Measurements from ENCODE around the gene KCNE4.

KCNE4 gene

GRCh38 chr2:223012291-223012690, 39.7 kb upstream of the KCNE4 start:
- CTCF ChIA-PET, result no interaction called here

GRCh38 chr2:223019390-223019930, 32.5 kb upstream of the KCNE4 start:
- Histone ChIP-seq H3K4me3 (ENCODE audit: control insufficient read depth in 1 of 7, extremely low read depth in 1 of 7, insufficient read depth in 4 of 7, low read depth in 2 of 7, low read length in 6 of 7) (no peak overlapping the region), H3K27me3 (replicated peaks in 2 of 5; ENCODE audit: control insufficient read depth in 4 of 5, insufficient read depth in 5 of 5, low read length in 4 of 5) (no peaks in the 10 kb centered on the region), H3K36me3 (ENCODE audit: control insufficient read depth in 4 of 4, insufficient read depth in 4 of 4, low read length in 3 of 4) (no peaks in the 10 kb centered on the region), H3K9me3 (ENCODE audit: control extremely low read depth in 1 of 5, control insufficient read depth in 4 of 5, insufficient read depth in 2 of 5, low read depth in 1 of 5, low read length in 4 of 5) (peaks cover 0 to 2% (median 0%) of the 10 kb centered on the region in 5 experiments), H3K27ac (ENCODE audit: insufficient read depth in 1 of 2, low read depth in 1 of 2, low read length in 2 of 2, poor library complexity in 1 of 2, severe bottlenecking in 2 of 2) (no peak overlapping the region), H3K4me1 (ENCODE audit: control extremely low read depth in 1 of 4, control insufficient read depth in 4 of 4, insufficient read depth in 4 of 4, low read length in 3 of 4) (no peaks in the 10 kb centered on the region)
- CTCF ChIA-PET, result no interaction called here
- DNase-seq, result no peak
- POLR2A ChIA-PET, result no interaction called here
- 97% methylated on average over 2 of the region's 3 CpGs for WGBS (ENCODE audit: insufficient coverage)

More at GRCh38 chr2:223012291-223012690, 39.7 kb upstream of the KCNE4 start:
- no peaks in the 10 kb centered on the region for H3K4me1 ChIP-seq (ENCODE audit: control extremely low read depth in 1 of 4, control insufficient read depth in 4 of 4, insufficient read depth in 4 of 4, low read length in 3 of 4)
- no peaks in the 10 kb centered on the region for H3K9me3 ChIP-seq (ENCODE audit: control extremely low read depth in 1 of 5, control insufficient read depth in 4 of 5, insufficient read depth in 2 of 5, low read depth in 1 of 5, low read length in 4 of 5)
- 100% methylated on average over 3 of the region's 6 CpGs for WGBS (ENCODE audit: insufficient coverage)
- H3K27ac ChIP-seq (ENCODE audit: insufficient read depth in 1 of 2, low read depth in 1 of 2, low read length in 2 of 2, poor library complexity in 1 of 2, severe bottlenecking in 2 of 2), result no peak overlapping the region
- no peaks in the 10 kb centered on the region for H3K36me3 ChIP-seq (ENCODE audit: control insufficient read depth in 4 of 4, insufficient read depth in 4 of 4, low read length in 3 of 4)
- H3K4me3 ChIP-seq (ENCODE audit: control insufficient read depth in 1 of 7, extremely low read depth in 1 of 7, insufficient read depth in 4 of 7, low read depth in 2 of 7, low read length in 6 of 7), result no peak overlapping the region
- POLR2A ChIA-PET, result no interaction called here
- no peak for DNase-seq
- no peaks in the 10 kb centered on the region for H3K27me3 ChIP-seq (replicated peaks in 2 of 5; ENCODE audit: control insufficient read depth in 4 of 5, insufficient read depth in 5 of 5, low read length in 4 of 5)

GRCh38 chr2:223019987-223020717, 31.8 kb upstream of the KCNE4 start:
- Histone ChIP-seq H3K4me3 (ENCODE audit: control insufficient read depth in 1 of 7, extremely low read depth in 1 of 7, insufficient read depth in 4 of 7, low read depth in 2 of 7, low read length in 6 of 7) (no peak overlapping the region), H3K27me3 (replicated peaks in 2 of 5; ENCODE audit: control insufficient read depth in 4 of 5, insufficient read depth in 5 of 5, low read length in 4 of 5) (peaks cover 0 to 1% (median 0%) of the 10 kb centered on the region in 5 experiments), H3K4me1 (ENCODE audit: control extremely low read depth in 1 of 4, control insufficient read depth in 4 of 4, insufficient read depth in 4 of 4, low read length in 3 of 4) (no peaks in the 10 kb centered on the region), H3K9me3 (ENCODE audit: control extremely low read depth in 1 of 5, control insufficient read depth in 4 of 5, insufficient read depth in 2 of 5, low read depth in 1 of 5, low read length in 4 of 5) (peaks cover 0 to 2% (median 0%) of the 10 kb centered on the region in 5 experiments), H3K27ac (ENCODE audit: insufficient read depth in 1 of 2, low read depth in 1 of 2, low read length in 2 of 2, poor library complexity in 1 of 2, severe bottlenecking in 2 of 2) (no peak overlapping the region), H3K36me3 (ENCODE audit: control insufficient read depth in 4 of 4, insufficient read depth in 4 of 4, low read length in 3 of 4) (no peaks in the 10 kb centered on the region)
- 90% methylated on average over 6 of the region's 7 CpGs for WGBS (ENCODE audit: insufficient coverage)
- no peak for DNase-seq
- ChIA-PET CTCF (no interaction called here), POLR2A (no interaction called here)

- WGBS (ENCODE audit: insufficient coverage), result 87% methylated on average over 3 of the region's 7 CpGs
- Histone ChIP-seq H3K9me3 (ENCODE audit: control extremely low read depth in 1 of 5, control insufficient read depth in 4 of 5, insufficient read depth in 2 of 5, low read depth in 1 of 5, low read length in 4 of 5) (peaks cover 0 to 2% (median 0%) of the 10 kb centered on the region in 5 experiments), H3K4me3 (ENCODE audit: control insufficient read depth in 1 of 7, extremely low read depth in 1 of 7, insufficient read depth in 4 of 7, low read depth in 2 of 7, low read length in 6 of 7) (no peak overlapping the region), H3K4me1 (ENCODE audit: control extremely low read depth in 1 of 4, control insufficient read depth in 4 of 4, insufficient read depth in 4 of 4, low read length in 3 of 4) (no peaks in the 10 kb centered on the region), H3K27ac (ENCODE audit: insufficient read depth in 1 of 2, low read depth in 1 of 2, low read length in 2 of 2, poor library complexity in 1 of 2, severe bottlenecking in 2 of 2) (no peak overlapping the region), H3K27me3 (replicated peaks in 2 of 5; ENCODE audit: control insufficient read depth in 4 of 5, insufficient read depth in 5 of 5, low read length in 4 of 5) (peaks cover 0 to 1% (median 0%) of the 10 kb centered on the region in 5 experiments), H3K36me3 (ENCODE audit: control insufficient read depth in 4 of 4, insufficient read depth in 4 of 4, low read length in 3 of 4) (no peaks in the 10 kb centered on the region)
- POLR2A ChIA-PET, result no interaction called here
- no peak for DNase-seq
- CTCF ChIA-PET, result no interaction called here
Observed at GRCh38 chr2:223020971-223021675, 30.9 kb upstream of the KCNE4 start.

GRCh38 chr2:223026357-223027110, 25.5 kb upstream of the KCNE4 start:
- ChIA-PET CTCF (no interaction called here), POLR2A (no interaction called here)
- no peak overlapping the region for H3K4me3 ChIP-seq (ENCODE audit: control insufficient read depth in 1 of 7, extremely low read depth in 1 of 7, insufficient read depth in 4 of 7, low read depth in 2 of 7, low read length in 6 of 7)
- H3K4me1 ChIP-seq (ENCODE audit: control extremely low read depth in 1 of 4, control insufficient read depth in 4 of 4, insufficient read depth in 4 of 4, low read length in 3 of 4), result no peaks in the 10 kb centered on the region
- no peaks in the 10 kb centered on the region for H3K9me3 ChIP-seq (ENCODE audit: control extremely low read depth in 1 of 5, control insufficient read depth in 4 of 5, insufficient read depth in 2 of 5, low read depth in 1 of 5, low read length in 4 of 5)
- no peak overlapping the region for H3K27ac ChIP-seq (ENCODE audit: insufficient read depth in 1 of 2, low read depth in 1 of 2, low read length in 2 of 2, poor library complexity in 1 of 2, severe bottlenecking in 2 of 2)
- 70% methylated on average over 2 of the region's 5 CpGs for WGBS (ENCODE audit: insufficient coverage)
- no peaks in the 10 kb centered on the region for H3K36me3 ChIP-seq (ENCODE audit: control insufficient read depth in 4 of 4, insufficient read depth in 4 of 4, low read length in 3 of 4)
- peaks cover 0 to 1% (median 0%) of the 10 kb centered on the region in 5 experiments for H3K27me3 ChIP-seq (replicated peaks in 2 of 5; ENCODE audit: control insufficient read depth in 4 of 5, insufficient read depth in 5 of 5, low read length in 4 of 5)
- DNase-seq, result peak in 1 of 3 donors; percentile 18

- POLR2A ChIA-PET, result no interaction called here
Observed at GRCh38 chr2:223027442-223027841, 24.5 kb upstream of the KCNE4 start.

More at GRCh38 chr2:223027442-223027841, 24.5 kb upstream of the KCNE4 start:
- H3K27me3 ChIP-seq (replicated peaks in 2 of 5; ENCODE audit: control insufficient read depth in 4 of 5, insufficient read depth in 5 of 5, low read length in 4 of 5), result peaks cover 0 to 1% (median 0%) of the 10 kb centered on the region in 5 experiments
- no peak overlapping the region for H3K4me3 ChIP-seq (ENCODE audit: control insufficient read depth in 1 of 7, extremely low read depth in 1 of 7, insufficient read depth in 4 of 7, low read depth in 2 of 7, low read length in 6 of 7)
- no peaks in the 10 kb centered on the region for H3K36me3 ChIP-seq (ENCODE audit: control insufficient read depth in 4 of 4, insufficient read depth in 4 of 4, low read length in 3 of 4)
- WGBS (ENCODE audit: insufficient coverage), result no CpG with 5 or more reads among the region's 2 CpGs
- H3K9me3 ChIP-seq (ENCODE audit: control extremely low read depth in 1 of 5, control insufficient read depth in 4 of 5, insufficient read depth in 2 of 5, low read depth in 1 of 5, low read length in 4 of 5), result peaks cover 0 to 6% (median 0%) of the 10 kb centered on the region in 5 experiments
- H3K4me1 ChIP-seq (ENCODE audit: control extremely low read depth in 1 of 4, control insufficient read depth in 4 of 4, insufficient read depth in 4 of 4, low read length in 3 of 4), result no peaks in the 10 kb centered on the region
- no peak overlapping the region for H3K27ac ChIP-seq (ENCODE audit: insufficient read depth in 1 of 2, low read depth in 1 of 2, low read length in 2 of 2, poor library complexity in 1 of 2, severe bottlenecking in 2 of 2)
- no peak for DNase-seq
- CTCF ChIA-PET, result no interaction called here

Measured in common myeloid progenitor, CD34-positive (primary cell).